GM23338 (cell line): Measurements from ENCODE around the gene GPR176. TPM values are rescaled to one million over a fixed set of nuclear protein-coding genes. Genes with fewer than 3 reads are reported as not detected.

Source experiments
- ATAC-seq: fragments of 200-7000 bp; cut with Tn5 transposase; 3 replicates; pipeline ENCODE4 v1.9.1; 2020
- DNase-seq: peaks from one replicate; pipeline ENCODE4 v3.0.0-alpha.2; 2015; ENCODE audit warnings: low spot score
- H2AFZ ChIP-seq: fragments of 200-600 bp; sonication (generic); 2 replicates; pipeline ENCODE4 v1.8.0; 2016; ENCODE audit warnings: antibody characterized with exemption, mild to moderate bottlenecking, moderate library complexity
- H3F3A ChIP-seq: fragments of 200-600 bp; sonication (generic); replicated peaks from 2 replicates; pipeline ENCODE4 v1.8.0; 2017; ENCODE audit warnings: antibody characterized with exemption, mixed run types, low read depth
- H3K27ac ChIP-seq: fragments of 200-600 bp; sonication (generic); 2 replicates; pipeline ENCODE4 v1.6.1; 2016; ENCODE audit warnings: low read depth
- H3K27me3 ChIP-seq: fragments of 200-600 bp; sonication (generic); 2 replicates; pipeline ENCODE4 v1.8.0; 2016; ENCODE audit warnings: mild to moderate bottlenecking, mixed run types, moderate library complexity; ENCODE audit not compliant: insufficient read depth
- H3K36me3 ChIP-seq: fragments of 200-600 bp; sonication (generic); 2 replicates; pipeline ENCODE4 v1.8.0; 2016; ENCODE audit warnings: mild to moderate bottlenecking; ENCODE audit not compliant: insufficient read depth
- H3K4me1 ChIP-seq: fragments of 200-600 bp; sonication (generic); 2 replicates; pipeline ENCODE4 v1.8.0; 2016; ENCODE audit warnings: mild to moderate bottlenecking, moderate library complexity; ENCODE audit not compliant: insufficient read depth
- H3K4me2 ChIP-seq: fragments of 200-600 bp; sonication (generic); 2 replicates; pipeline ENCODE4 v1.7.1; 2017; ENCODE audit warnings: mixed run types
- H3K4me3 ChIP-seq: fragments of 200-600 bp; sonication (generic); 2 replicates; pipeline ENCODE4 v1.6.1; 2016; ENCODE audit warnings: mixed run types
- H3K79me2 ChIP-seq: fragments of 200-600 bp; sonication (generic); replicated peaks from 2 replicates; pipeline ENCODE4 v1.8.0; 2017; ENCODE audit warnings: mild to moderate bottlenecking; ENCODE audit not compliant: insufficient read depth
- H3K9me2 ChIP-seq: fragments of 200-600 bp; sonication (generic); 2 replicates; pipeline ENCODE4 v1.8.0; 2017; ENCODE audit not compliant: insufficient read depth
- H4K20me1 ChIP-seq: fragments of 200-600 bp; sonication (generic); replicated peaks from 2 replicates; pipeline ENCODE4 v1.8.0; 2017; ENCODE audit warnings: mild to moderate bottlenecking; ENCODE audit not compliant: insufficient read depth
- H3K27ac Mint-ChIP-seq: 2 replicates; pipeline ENCODE4 v1.8.0; 2020; ENCODE audit warnings: inconsistent platforms, mild to moderate bottlenecking, moderate library complexity, mixed read lengths
- H3K27me3 Mint-ChIP-seq: 3 replicates; pipeline ENCODE4 v1.8.0; 2022; ENCODE audit warnings: low read depth, mild to moderate bottlenecking, moderate library complexity, mixed read lengths, inconsistent platforms; ENCODE audit not compliant: insufficient read depth, poor library complexity
- H3K36me3 Mint-ChIP-seq: 3 replicates; pipeline ENCODE4 v1.8.0; 2021; ENCODE audit warnings: low read depth, mild to moderate bottlenecking, inconsistent platforms, moderate library complexity, mixed read lengths
- H3K4me1 Mint-ChIP-seq: 3 replicates; pipeline ENCODE4 v1.8.0; 2020; ENCODE audit warnings: mild to moderate bottlenecking, inconsistent platforms, mixed read lengths
- H3K4me3 Mint-ChIP-seq: 3 replicates; pipeline ENCODE4 v1.8.0; 2021; ENCODE audit warnings: moderate library complexity, mild to moderate bottlenecking, inconsistent platforms, mixed read lengths
- H3K9me3 Mint-ChIP-seq: 3 replicates; pipeline ENCODE4 v1.8.0; 2020; ENCODE audit warnings: moderate library complexity, mild to moderate bottlenecking, inconsistent platforms, mixed read lengths
- CREB1 ChIP-seq: fragments of 250-450 bp; sonication (Bioruptor Pico); IDR thresholded peaks from 2 replicates; pipeline ENCODE4 v1.5.0; 2020; ENCODE audit warnings: low read depth, mild to moderate bottlenecking, moderate library complexity
- EZH2 ChIP-seq: fragments of 200-600 bp; sonication (generic); IDR thresholded peaks from one replicate; pipeline ENCODE4 v1.8.0; 2017; ENCODE audit warnings: antibody characterized with exemption, mild to moderate bottlenecking, low read depth; ENCODE audit not compliant: unreplicated experiment
- EZH2phosphoT487 ChIP-seq: fragments of 200-600 bp; sonication (generic); IDR thresholded peaks from one replicate; pipeline ENCODE4 v1.8.1; 2018; ENCODE audit warnings: antibody characterized with exemption; ENCODE audit not compliant: unreplicated experiment
- JUNB ChIP-seq: IDR thresholded peaks from one replicate; pipeline ENCODE4 v1.6.1; 2016; ENCODE audit warnings: antibody characterized with exemption; ENCODE audit not compliant: unreplicated experiment
- NANOG ChIP-seq: IDR thresholded peaks from 2 replicates; pipeline ENCODE4 v1.6.1; 2016; ENCODE audit warnings: antibody characterized with exemption, borderline replicate concordance
- POLR2AphosphoS5 ChIP-seq: IDR thresholded peaks from 2 replicates; pipeline ENCODE4 v1.6.1; 2016; ENCODE audit warnings: antibody characterized with exemption, low read depth
- STAT1 ChIP-seq: IDR thresholded peaks from one replicate; pipeline ENCODE4 v1.6.1; 2016; ENCODE audit warnings: antibody characterized with exemption; ENCODE audit not compliant: unreplicated experiment
- ZNF114 ChIP-seq: fragments of 250-450 bp; sonication (Bioruptor Pico); IDR thresholded peaks from 2 replicates; pipeline ENCODE4 v1.5.0; 2020; ENCODE audit warnings: mild to moderate bottlenecking, moderate library complexity
- ZNF331 ChIP-seq: fragments of 250-450 bp; sonication (Bioruptor Pico); IDR thresholded peaks from 2 replicates; pipeline ENCODE4 v1.5.0; 2020; ENCODE audit warnings: low read depth, mild to moderate bottlenecking, moderate library complexity
- polyA plus RNA-seq: library from polyadenylated mRNA; unstranded; fragments of >200 nt; fragmentation: Nextera tagmentation; extraction: Ambion mirVana; gene quantifications from 2 replicates; pipeline ENCODE4 v1.2.1, GENCODE V29; 2016
- total RNA-seq: library from RNA; depleted of rRNA; stranded (reverse); fragments of >200 nt; shearing (Covaris generic); gene quantifications from 2 replicates; pipeline ENCODE4 v1.2.3, GENCODE V29; 2014
- TF ChIP-seq, protein P1 (sequence below): fragments of 250-450 bp; sonication (Bioruptor Pico); IDR thresholded peaks from 2 replicates; pipeline ENCODE4 v1.5.0; 2020; ENCODE audit warnings: mild to moderate bottlenecking, moderate library complexity
- TF ChIP-seq, protein P2 (sequence below), 2 experiments: fragments of 200-600 bp in 1 of 2; sonication (generic) in 1 of 2; conservative IDR thresholded peaks; 2 replicates each; pipeline versions ENCODE4 v1.5.1 to v1.6.1; 2016 to 2017; ENCODE audit warnings: antibody characterized with exemption in 2 of 2, low read depth in 2 of 2, mild to moderate bottlenecking in 2 of 2, moderate library complexity in 1 of 2
- TF ChIP-seq, protein P3 (sequence below): IDR thresholded peaks from one replicate; pipeline ENCODE4 v1.6.1; 2018; ENCODE audit warnings: antibody characterized with exemption; ENCODE audit not compliant: unreplicated experiment
- TF ChIP-seq, protein P4 (sequence below): IDR thresholded peaks from 2 replicates; pipeline ENCODE4 v1.6.1; 2016; ENCODE audit warnings: antibody characterized with exemption

The GPR176 gene
- total and polyA plus RNA-seq, 2 experiments from 2014 or later = 60.0 to 248 TPM

DNA sequence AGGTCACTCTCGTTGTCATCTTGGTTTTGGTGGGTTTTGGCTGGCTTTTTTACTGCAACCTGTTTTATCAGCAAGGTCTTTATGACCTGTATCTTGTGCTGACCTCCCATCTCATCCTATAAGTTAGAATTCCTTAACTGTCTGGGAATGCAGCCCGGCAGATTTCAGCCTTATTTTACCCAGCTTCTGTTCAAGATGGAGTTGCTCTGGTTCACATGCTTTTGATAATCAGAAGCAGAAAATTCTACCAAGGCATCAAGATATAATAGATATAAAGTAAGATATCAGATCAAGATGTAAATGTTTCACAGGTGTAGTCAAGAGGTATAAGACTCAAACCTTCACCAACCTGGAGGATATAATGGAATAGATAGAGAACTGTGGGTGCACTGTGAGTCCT lies 16.0 kb downstream of the GPR176 start:
- peak overlapping the region; percentile 45 for H3K27ac ChIP-seq
- no peaks in the 10 kb centered on the region for H3K27me3 ChIP-seq
- H2AFZ ChIP-seq = no peak overlapping the region
- ATAC-seq = no peak
- Mint-ChIP-seq H3K4me1 (peaks cover 91% of the 10 kb centered on the region), H3K27ac (peak overlapping the region; percentile 86), H3K4me3 (no peak overlapping the region; the same call in 2 of the 3 replicates), H3K36me3 (peaks cover 33% of the 10 kb centered on the region), H3K27me3 (peaks cover 4% of the 10 kb centered on the region), H3K9me3 (no peaks in the 10 kb centered on the region)
- TF ChIP-seq JUNB (no peak), ZNF331 (CRISPR knock-in tag) (no peak), NANOG (no peak), STAT1 (no peak), ZNF114 (no peak), EZH2 (no peak), CREB1 (CRISPR knock-in tag) (no peak), EZH2phosphoT487 (no peak), POLR2AphosphoS5 (no peak)
- TF ChIP-seq, protein P1, sequence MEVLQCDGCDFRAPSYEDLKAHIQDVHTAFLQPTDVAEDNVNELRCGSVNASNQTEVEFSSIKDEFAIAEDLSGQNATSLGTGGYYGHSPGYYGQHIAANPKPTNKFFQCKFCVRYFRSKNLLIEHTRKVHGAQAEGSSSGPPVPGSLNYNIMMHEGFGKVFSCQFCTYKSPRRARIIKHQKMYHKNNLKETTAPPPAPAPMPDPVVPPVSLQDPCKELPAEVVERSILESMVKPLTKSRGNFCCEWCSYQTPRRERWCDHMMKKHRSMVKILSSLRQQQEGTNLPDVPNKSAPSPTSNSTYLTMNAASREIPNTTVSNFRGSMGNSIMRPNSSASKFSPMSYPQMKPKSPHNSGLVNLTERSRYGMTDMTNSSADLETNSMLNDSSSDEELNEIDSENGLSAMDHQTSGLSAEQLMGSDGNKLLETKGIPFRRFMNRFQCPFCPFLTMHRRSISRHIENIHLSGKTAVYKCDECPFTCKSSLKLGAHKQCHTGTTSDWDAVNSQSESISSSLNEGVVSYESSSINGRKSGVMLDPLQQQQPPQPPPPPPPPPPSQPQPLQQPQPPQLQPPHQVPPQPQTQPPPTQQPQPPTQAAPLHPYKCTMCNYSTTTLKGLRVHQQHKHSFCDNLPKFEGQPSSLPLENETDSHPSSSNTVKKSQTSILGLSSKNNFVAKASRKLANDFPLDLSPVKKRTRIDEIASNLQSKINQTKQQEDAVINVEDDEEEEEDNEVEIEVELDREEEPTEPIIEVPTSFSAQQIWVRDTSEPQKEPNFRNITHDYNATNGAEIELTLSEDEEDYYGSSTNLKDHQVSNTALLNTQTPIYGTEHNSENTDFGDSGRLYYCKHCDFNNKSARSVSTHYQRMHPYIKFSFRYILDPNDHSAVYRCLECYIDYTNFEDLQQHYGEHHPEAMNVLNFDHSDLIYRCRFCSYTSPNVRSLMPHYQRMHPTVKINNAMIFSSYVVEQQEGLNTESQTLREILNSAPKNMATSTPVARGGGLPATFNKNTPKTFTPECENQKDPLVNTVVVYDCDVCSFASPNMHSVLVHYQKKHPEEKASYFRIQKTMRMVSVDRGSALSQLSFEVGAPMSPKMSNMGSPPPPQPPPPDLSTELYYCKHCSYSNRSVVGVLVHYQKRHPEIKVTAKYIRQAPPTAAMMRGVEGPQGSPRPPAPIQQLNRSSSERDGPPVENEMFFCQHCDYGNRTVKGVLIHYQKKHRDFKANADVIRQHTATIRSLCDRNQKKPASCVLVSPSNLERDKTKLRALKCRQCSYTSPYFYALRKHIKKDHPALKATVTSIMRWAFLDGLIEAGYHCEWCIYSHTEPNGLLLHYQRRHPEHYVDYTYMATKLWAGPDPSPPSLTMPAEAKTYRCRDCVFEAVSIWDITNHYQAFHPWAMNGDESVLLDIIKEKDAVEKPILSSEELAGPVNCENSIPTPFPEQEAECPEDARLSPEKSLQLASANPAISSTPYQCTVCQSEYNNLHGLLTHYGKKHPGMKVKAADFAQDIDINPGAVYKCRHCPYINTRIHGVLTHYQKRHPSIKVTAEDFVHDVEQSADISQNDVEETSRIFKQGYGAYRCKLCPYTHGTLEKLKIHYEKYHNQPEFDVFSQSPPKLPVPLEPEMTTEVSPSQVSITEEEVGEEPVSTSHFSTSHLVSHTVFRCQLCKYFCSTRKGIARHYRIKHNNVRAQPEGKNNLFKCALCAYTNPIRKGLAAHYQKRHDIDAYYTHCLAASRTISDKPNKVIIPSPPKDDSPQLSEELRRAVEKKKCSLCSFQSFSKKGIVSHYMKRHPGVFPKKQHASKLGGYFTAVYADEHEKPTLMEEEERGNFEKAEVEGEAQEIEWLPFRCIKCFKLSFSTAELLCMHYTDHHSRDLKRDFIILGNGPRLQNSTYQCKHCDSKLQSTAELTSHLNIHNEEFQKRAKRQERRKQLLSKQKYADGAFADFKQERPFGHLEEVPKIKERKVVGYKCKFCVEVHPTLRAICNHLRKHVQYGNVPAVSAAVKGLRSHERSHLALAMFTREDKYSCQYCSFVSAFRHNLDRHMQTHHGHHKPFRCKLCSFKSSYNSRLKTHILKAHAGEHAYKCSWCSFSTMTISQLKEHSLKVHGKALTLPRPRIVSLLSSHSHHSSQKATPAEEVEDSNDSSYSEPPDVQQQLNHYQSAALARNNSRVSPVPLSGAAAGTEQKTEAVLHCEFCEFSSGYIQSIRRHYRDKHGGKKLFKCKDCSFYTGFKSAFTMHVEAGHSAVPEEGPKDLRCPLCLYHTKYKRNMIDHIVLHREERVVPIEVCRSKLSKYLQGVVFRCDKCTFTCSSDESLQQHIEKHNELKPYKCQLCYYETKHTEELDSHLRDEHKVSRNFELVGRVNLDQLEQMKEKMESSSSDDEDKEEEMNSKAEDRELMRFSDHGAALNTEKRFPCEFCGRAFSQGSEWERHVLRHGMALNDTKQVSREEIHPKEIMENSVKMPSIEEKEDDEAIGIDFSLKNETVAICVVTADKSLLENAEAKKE = no peak
- TF ChIP-seq, protein P2, sequence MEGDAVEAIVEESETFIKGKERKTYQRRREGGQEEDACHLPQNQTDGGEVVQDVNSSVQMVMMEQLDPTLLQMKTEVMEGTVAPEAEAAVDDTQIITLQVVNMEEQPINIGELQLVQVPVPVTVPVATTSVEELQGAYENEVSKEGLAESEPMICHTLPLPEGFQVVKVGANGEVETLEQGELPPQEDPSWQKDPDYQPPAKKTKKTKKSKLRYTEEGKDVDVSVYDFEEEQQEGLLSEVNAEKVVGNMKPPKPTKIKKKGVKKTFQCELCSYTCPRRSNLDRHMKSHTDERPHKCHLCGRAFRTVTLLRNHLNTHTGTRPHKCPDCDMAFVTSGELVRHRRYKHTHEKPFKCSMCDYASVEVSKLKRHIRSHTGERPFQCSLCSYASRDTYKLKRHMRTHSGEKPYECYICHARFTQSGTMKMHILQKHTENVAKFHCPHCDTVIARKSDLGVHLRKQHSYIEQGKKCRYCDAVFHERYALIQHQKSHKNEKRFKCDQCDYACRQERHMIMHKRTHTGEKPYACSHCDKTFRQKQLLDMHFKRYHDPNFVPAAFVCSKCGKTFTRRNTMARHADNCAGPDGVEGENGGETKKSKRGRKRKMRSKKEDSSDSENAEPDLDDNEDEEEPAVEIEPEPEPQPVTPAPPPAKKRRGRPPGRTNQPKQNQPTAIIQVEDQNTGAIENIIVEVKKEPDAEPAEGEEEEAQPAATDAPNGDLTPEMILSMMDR (conservative IDR thresholded peaks at IDR 0.05; ENCODE audit: low read depth in 2 of 2) = no peak
- TF ChIP-seq, protein P3, sequence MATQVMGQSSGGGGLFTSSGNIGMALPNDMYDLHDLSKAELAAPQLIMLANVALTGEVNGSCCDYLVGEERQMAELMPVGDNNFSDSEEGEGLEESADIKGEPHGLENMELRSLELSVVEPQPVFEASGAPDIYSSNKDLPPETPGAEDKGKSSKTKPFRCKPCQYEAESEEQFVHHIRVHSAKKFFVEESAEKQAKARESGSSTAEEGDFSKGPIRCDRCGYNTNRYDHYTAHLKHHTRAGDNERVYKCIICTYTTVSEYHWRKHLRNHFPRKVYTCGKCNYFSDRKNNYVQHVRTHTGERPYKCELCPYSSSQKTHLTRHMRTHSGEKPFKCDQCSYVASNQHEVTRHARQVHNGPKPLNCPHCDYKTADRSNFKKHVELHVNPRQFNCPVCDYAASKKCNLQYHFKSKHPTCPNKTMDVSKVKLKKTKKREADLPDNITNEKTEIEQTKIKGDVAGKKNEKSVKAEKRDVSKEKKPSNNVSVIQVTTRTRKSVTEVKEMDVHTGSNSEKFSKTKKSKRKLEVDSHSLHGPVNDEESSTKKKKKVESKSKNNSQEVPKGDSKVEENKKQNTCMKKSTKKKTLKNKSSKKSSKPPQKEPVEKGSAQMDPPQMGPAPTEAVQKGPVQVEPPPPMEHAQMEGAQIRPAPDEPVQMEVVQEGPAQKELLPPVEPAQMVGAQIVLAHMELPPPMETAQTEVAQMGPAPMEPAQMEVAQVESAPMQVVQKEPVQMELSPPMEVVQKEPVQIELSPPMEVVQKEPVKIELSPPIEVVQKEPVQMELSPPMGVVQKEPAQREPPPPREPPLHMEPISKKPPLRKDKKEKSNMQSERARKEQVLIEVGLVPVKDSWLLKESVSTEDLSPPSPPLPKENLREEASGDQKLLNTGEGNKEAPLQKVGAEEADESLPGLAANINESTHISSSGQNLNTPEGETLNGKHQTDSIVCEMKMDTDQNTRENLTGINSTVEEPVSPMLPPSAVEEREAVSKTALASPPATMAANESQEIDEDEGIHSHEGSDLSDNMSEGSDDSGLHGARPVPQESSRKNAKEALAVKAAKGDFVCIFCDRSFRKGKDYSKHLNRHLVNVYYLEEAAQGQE = no peak
- TF ChIP-seq, protein P4, sequence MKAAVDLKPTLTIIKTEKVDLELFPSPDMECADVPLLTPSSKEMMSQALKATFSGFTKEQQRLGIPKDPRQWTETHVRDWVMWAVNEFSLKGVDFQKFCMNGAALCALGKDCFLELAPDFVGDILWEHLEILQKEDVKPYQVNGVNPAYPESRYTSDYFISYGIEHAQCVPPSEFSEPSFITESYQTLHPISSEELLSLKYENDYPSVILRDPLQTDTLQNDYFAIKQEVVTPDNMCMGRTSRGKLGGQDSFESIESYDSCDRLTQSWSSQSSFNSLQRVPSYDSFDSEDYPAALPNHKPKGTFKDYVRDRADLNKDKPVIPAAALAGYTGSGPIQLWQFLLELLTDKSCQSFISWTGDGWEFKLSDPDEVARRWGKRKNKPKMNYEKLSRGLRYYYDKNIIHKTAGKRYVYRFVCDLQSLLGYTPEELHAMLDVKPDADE = no peak
- H3K36me3 ChIP-seq = 0 out of 2 replicates have a peak, but pooled peaks cover 3% of the 10 kb centered on the region
- peak overlapping the region; percentile 71; the same call in 1 of the 2 replicates for H3K4me2 ChIP-seq
- no peak overlapping the region for H3K4me3 ChIP-seq
- H4K20me1 ChIP-seq = peaks cover 21% of the 10 kb centered on the region
- no peaks in the 10 kb centered on the region for H3K9me2 ChIP-seq
- no peak for DNase-seq
- no peaks in the 10 kb centered on the region; the same call in 1 of the 2 replicates for H3F3A ChIP-seq
- peaks cover 100% of the 10 kb centered on the region for H3K79me2 ChIP-seq
- H3K4me1 ChIP-seq = peaks cover 97% of the 10 kb centered on the region
